Pericardium fibroblast (primary cell): ENCODE results near the gene TNXB. TPM values are rescaled to one million over a fixed set of nuclear protein-coding genes. Genes with fewer than 3 reads are reported as not detected.

Source experiments
- total RNA-seq: library from RNA; depleted of rRNA; stranded (reverse); fragments of >200 nt; gene quantifications from 2 replicates; pipeline ENCODE4 v1.2.3, GENCODE V29; 2015

The TNXB gene, protein sequence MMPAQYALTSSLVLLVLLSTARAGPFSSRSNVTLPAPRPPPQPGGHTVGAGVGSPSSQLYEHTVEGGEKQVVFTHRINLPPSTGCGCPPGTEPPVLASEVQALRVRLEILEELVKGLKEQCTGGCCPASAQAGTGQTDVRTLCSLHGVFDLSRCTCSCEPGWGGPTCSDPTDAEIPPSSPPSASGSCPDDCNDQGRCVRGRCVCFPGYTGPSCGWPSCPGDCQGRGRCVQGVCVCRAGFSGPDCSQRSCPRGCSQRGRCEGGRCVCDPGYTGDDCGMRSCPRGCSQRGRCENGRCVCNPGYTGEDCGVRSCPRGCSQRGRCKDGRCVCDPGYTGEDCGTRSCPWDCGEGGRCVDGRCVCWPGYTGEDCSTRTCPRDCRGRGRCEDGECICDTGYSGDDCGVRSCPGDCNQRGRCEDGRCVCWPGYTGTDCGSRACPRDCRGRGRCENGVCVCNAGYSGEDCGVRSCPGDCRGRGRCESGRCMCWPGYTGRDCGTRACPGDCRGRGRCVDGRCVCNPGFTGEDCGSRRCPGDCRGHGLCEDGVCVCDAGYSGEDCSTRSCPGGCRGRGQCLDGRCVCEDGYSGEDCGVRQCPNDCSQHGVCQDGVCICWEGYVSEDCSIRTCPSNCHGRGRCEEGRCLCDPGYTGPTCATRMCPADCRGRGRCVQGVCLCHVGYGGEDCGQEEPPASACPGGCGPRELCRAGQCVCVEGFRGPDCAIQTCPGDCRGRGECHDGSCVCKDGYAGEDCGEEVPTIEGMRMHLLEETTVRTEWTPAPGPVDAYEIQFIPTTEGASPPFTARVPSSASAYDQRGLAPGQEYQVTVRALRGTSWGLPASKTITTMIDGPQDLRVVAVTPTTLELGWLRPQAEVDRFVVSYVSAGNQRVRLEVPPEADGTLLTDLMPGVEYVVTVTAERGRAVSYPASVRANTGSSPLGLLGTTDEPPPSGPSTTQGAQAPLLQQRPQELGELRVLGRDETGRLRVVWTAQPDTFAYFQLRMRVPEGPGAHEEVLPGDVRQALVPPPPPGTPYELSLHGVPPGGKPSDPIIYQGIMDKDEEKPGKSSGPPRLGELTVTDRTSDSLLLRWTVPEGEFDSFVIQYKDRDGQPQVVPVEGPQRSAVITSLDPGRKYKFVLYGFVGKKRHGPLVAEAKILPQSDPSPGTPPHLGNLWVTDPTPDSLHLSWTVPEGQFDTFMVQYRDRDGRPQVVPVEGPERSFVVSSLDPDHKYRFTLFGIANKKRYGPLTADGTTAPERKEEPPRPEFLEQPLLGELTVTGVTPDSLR (N-terminal part only)
- 108 and 240 TPM in 2 replicates for total RNA-seq

DNA sequence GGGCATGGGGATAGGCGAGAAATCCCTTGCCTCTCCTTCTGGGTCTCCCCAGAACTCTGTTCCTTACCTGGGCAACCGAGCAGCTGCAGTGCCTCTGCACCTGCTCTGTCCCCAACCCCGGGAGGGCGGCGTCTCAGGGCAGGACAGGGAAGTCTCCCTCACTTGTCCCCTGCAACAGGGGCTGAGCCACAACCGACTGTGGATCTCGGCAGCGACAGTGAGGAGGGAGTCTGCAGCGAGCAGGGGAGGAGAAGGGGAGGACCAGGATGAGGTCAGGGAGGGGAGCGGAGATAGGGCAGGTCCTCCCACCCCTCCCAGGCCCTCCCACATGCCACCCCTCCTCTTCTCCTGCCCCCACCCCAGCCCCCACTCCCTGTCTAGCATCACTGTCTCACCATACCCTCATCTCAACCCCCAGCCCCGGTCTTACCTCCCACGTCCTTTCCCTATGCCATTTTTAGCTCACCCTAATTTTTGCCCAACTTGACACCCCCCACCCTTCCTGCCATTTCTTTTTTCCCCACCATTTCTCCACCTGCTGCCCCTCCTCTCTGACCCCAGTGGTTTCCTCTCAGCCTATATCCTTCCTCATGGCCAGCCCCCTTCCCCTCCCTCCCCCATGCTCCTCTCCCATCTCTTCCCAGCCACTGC lies at the start of gene TNXB:
Gene TNXB, minus strand, starts transcription at position 225 of the 651 bp plus-strand sequence. CDS start 11,140 bp downstream, outside the sequence.

DNA sequence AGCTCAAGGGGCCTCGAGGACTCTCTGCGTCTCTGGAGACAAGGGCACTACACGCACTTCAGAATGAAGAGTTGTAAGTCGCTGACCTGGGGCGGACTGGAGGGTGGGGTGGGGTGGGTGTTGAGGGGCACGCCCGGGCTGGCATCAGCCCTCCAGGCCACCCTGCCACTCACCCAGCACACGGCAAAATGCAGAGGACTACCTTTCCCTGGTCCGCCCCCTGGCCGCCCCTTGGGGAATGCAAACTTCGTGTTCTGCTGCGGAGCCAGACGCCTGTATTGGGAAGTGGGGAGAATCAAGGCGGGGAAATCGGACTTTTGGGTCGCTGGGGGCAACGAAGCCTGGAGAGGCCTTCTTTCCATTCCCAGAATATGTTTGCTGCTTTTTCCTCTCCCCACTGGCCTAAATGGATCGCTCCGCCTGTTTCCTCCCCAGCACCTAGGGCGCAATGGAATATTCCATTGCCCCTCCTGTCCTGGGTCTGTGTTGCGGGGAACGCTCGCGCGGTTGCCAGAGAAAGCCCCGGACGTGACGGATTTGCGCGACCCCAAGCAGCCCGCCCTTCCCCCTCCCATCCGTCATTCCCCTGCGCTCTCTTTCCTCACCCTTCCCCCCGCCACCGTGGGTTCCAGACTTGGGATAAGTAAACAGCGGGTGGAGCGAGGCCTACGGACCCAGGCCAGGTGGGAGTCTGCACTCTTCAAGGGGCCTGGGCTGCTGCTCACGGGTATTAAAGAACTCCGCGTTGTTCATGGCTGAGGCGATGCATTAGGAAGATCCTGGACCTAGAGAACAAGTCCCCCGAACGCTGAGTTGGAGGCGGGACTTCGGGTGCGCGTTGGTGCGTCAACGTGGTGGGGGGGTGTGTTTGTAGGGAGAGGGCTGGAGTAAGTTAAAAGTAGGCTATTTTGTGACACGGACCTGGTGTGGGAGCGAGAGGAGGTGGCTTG lies 44.7 kb upstream of the TNXB start, which contains the start of gene PPT2:
Gene PPT2, plus strand, starts transcription at position 578 of the 950 bp plus-strand sequence. CDS start 454 bp downstream, outside the sequence.

DNA sequence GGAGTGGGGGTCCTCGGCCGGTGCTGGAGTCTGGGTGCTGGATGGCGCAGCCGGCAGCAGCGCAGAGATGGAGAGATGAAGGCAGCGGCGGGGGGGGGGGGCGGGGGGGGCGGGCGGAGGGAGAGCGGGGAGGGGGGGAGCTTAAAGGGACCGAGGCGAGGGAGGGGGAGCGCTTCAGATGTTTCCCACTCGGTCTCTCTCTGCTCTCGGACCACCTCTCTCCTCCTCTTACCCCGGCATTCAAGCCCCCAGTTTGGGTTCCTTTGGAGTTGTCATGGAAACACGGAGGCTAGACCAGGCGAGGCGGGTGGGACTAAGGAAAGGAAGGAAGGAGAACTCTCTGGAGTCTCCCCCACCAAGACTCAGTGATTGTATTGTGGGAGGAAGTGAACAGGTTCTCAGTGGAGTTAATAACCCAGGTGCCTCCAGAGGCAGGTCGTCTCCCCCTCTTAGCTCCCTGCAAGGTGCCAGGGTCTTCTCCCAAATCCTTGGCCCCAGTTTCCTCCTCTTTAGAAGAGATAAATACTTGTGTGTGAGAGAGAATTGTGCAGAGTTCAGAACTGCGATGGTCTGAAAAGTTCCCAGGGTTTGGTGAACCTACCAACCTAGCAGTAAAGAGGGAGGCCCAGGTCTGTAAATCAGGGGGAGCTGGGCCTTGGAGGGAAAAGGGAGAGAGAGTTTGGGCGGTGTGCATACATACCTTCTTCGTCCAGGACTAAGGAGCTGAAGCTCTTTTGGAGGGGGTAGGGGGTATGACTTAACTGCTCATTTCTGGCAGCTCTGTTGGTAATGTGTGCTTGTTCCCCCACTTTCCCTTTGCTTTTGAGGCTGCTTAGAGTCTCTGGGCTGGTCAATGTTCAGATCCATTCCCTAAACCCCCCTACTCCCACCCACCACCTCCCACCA lies 43.0 kb upstream of the TNXB start, which contains the start of gene PRRT1:
Gene PRRT1, minus strand, starts transcription at position 77 of the 906 bp plus-strand sequence. CDS start 112 bp downstream, outside the sequence.

DNA sequence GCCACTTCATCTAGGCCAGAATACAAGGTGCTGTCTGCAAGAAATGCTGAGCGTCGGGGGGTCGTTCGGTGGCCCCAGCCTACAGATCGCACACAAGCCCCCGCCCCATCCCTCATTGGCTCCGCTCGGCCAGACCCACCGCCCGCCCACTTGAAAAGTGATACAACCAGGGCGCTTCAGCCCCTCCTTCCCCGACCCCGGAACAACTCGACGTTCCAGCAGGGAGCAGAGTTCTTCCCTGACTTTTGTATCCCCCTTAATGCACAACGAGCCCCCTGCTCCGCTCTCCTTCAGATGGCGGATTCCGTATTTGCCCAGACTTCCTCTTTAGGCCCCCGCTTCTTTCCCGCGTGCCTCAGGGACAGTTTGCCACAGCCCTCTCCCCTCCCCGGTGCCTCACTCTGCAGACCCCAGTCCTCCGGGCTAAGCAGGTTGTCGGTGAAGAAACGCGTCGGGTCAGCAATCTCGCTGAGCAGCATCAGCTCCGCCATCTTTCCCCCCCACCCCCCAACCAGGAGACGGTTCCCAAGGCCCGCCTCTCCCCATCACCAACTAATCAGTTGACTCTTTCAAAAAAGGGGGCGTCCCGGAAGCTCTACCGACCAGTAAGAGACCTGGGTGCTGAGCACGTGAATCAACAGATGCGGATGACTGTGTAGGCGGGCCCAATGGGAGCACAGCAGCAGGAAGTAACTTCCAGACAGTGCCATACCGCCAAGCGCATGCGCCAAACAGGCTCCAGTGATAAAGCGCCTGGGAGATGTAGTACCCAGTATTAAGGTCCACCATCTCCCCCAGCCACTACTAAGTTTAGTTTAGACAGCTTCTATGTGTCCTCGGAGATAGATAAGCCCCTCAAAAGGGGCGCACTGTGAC lies 18.8 kb upstream of the TNXB start, which contains the start of gene ATF6B:
Gene ATF6B, minus strand, starts transcription at position 530 of the 876 bp plus-strand sequence. Its CDS starts 39 bp downstream, at position 491.

DNA sequence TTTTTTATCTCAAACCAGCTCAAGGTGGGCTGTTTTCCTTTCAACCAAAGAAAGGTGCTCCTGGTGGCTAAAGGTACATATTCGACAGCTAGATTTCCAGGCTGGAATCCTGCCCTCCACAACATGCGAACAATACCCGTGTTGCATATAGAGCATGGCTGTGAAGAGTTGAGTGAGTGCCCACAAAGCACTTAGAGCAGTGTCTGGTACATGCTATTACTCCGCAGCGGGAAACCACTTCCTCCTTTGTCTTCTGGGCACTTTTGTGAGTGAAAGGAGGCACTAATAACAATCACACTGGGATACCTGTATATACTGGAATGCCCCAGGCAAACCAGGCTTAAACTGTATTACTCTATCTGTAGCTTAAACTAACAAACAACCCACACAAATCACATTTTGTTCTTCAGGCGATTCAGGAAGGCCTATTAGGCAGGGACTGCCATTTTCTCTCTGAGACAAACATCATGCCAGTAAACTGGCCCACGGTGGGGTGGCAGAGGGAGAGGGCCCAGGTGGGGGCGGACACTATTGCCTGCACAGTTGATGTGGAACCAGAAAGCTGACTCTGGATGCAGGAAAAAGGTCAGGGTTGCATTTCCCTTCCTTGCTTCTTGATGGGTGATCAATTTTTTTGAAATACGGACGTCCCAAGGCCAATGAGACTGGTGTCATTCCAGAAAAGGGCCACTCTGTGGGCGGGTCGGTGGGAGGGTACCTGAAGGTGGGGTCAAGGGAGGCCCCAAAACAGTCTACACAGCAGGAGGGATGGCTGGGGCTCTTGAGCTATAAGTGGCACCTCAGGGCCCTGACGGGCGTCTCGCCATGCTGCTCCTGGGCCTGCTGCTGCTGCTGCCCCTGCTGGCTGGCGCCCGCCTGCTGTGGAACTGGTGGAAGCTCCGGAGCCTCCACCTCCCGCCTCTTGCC lies 71.3 kb downstream of the TNXB start, which contains the start of gene CYP21A2:
Gene CYP21A2, plus strand, starts transcription at position 818 of the 927 bp plus-strand sequence. Its CDS starts 8 bp downstream, at position 826.

DNA sequence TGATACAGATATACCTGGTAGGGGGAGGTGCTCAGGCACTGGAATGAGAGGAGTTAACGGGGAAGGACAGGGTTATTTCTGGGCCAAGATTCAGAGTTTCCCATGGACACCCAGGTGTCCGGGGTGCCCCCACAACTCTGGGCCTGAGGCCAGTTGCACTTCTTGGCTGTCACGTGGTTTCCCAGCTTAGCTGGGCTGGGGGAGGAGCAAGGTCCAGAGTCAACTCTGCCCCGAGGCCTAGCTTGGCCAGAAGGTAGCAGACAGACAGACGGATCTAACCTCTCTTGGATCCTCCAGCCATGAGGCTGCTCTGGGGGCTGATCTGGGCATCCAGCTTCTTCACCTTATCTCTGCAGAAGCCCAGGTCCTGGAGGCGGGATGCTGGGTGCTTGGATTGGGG lies 94.6 kb downstream of the TNXB start, which contains the start of gene C4B:
Gene C4B, plus strand, starts transcription at position 249 of the 400 bp plus-strand sequence. Its CDS starts 51 bp downstream, at position 300.

Other genes starting within 250 kb of the TNXB start
- gene NEU1, start 246.5 kb downstream of the TNXB start, total RNA-seq = 55.6 and 65.6 TPM in 2 replicates
- 0.51 TPM in 1 of 2 replicates, not detected in the other for gene SLC44A4, start 230.3 kb downstream of the TNXB start, total RNA-seq
- gene EHMT2, start 211.6 kb downstream of the TNXB start, total RNA-seq = 32.1 and 55.8 TPM in 2 replicates
- gene ZBTB12, start 207.3 kb downstream of the TNXB start, total RNA-seq = 2.6 and 4.9 TPM in 2 replicates
- 1.2 and 9.6 TPM in 2 replicates for gene C2, start 181.6 kb downstream of the TNXB start, total RNA-seq
- 11.4 and 11.6 TPM in 2 replicates for gene CFB, start 163.2 kb downstream of the TNXB start, total RNA-seq
- gene NELFE, start 150.4 kb downstream of the TNXB start, total RNA-seq = 73.6 and 83.6 TPM in 2 replicates
- 34.1 and 37.6 TPM in 2 replicates for gene SKIC2, start 150.2 kb downstream of the TNXB start, total RNA-seq
- gene DXO, start 137.2 kb downstream of the TNXB start, total RNA-seq = 13.5 and 15.4 TPM in 2 replicates
- gene C4A, start 127.3 kb downstream of the TNXB start, total RNA-seq = 6.9 and 30.7 TPM in 2 replicates
- gene C4B, start 94.5 kb downstream of the TNXB start, total RNA-seq = 14.6 and 48.8 TPM in 2 replicates
- gene CYP21A2, start 70.9 kb downstream of the TNXB start, total RNA-seq = 0.23 and 1.3 TPM in 2 replicates
- gene ATF6B, start 18.9 kb upstream of the TNXB start, total RNA-seq = 17.6 and 17.9 TPM in 2 replicates
- gene FKBPL, start 20.9 kb upstream of the TNXB start, total RNA-seq = 2.1 and 3.4 TPM in 2 replicates
- gene PRRT1, start 42.6 kb upstream of the TNXB start, total RNA-seq = 0.47 and 0.85 TPM in 2 replicates
- gene PPT2, start 44.8 kb upstream of the TNXB start, total RNA-seq = 12.1 and 16.1 TPM in 2 replicates
- gene EGFL8, start 55.3 kb upstream of the TNXB start, total RNA-seq = 1.6 and 3.7 TPM in 2 replicates
- 65.4 and 84.0 TPM in 2 replicates for gene AGPAT1, start 66.7 kb upstream of the TNXB start, total RNA-seq
- 23.2 and 53.2 TPM in 2 replicates for gene RNF5, start 69.1 kb upstream of the TNXB start, total RNA-seq
- 0.43 and 0.82 TPM in 2 replicates for gene AGER, start 74.9 kb upstream of the TNXB start, total RNA-seq
- 33.6 and 45.0 TPM in 2 replicates for gene PBX2, start 80.9 kb upstream of the TNXB start, total RNA-seq
- gene GPSM3, start 83.3 kb upstream of the TNXB start, total RNA-seq = 0.26 and 4.9 TPM in 2 replicates
- gene NOTCH4, start 114.7 kb upstream of the TNXB start, total RNA-seq = 0.70 and 1.4 TPM in 2 replicates